WERI-Rb-1 (cell line): ENCODE measurements around the gene KBTBD13.

Source experiments
- DNase-seq: peaks from one replicate; pipeline ENCODE4 v3.0.0-alpha.2; 2020
- H3K27ac ChIP-seq: fragments of 250-450 bp; sonication (Bioruptor Pico); 2 replicates; pipeline ENCODE4 v1.5.1; 2020; ENCODE audit warnings: mild to moderate bottlenecking, moderate library complexity
- H3K27me3 ChIP-seq: fragments of 250-450 bp; sonication (Bioruptor Pico); 2 replicates; pipeline ENCODE4 v1.5.1; 2021; ENCODE audit warnings: mild to moderate bottlenecking, low read depth, moderate library complexity; ENCODE audit not compliant: insufficient read depth, severe bottlenecking
- H3K36me3 ChIP-seq: fragments of 250-450 bp; sonication (Bioruptor Pico); 2 replicates; pipeline ENCODE4 v1.5.1; 2020; ENCODE audit warnings: mild to moderate bottlenecking, moderate library complexity
- H3K4me3 ChIP-seq: 2 replicates; pipeline ENCODE4 v1.5.1; 2011; ENCODE audit warnings: low read depth, mild to moderate bottlenecking, control low read depth, low read length
- H3K9me3 ChIP-seq: fragments of 250-450 bp; sonication (Bioruptor Pico); 2 replicates; pipeline ENCODE4 v1.5.1; 2021; ENCODE audit warnings: mild to moderate bottlenecking, moderate library complexity; ENCODE audit not compliant: severe bottlenecking
- TF ChIP-seq, protein P1 (sequence below): IDR thresholded peaks from 2 replicates; pipeline ENCODE4 v1.5.1; 2011; ENCODE audit warnings: low read depth, mild to moderate bottlenecking, control low read depth, inconsistent platforms, low read length

Gene KBTBD13

GRCh38 chr15:65062726-65063125 is 13.8 kb upstream of the KBTBD13 start:
- Histone ChIP-seq H3K27me3 (no peaks in the 10 kb centered on the region), H3K27ac (no peak overlapping the region), H3K9me3 (no peaks in the 10 kb centered on the region), H3K4me3 (no peak overlapping the region), H3K36me3 (no peaks in the 10 kb centered on the region)
- TF ChIP-seq, protein P1, sequence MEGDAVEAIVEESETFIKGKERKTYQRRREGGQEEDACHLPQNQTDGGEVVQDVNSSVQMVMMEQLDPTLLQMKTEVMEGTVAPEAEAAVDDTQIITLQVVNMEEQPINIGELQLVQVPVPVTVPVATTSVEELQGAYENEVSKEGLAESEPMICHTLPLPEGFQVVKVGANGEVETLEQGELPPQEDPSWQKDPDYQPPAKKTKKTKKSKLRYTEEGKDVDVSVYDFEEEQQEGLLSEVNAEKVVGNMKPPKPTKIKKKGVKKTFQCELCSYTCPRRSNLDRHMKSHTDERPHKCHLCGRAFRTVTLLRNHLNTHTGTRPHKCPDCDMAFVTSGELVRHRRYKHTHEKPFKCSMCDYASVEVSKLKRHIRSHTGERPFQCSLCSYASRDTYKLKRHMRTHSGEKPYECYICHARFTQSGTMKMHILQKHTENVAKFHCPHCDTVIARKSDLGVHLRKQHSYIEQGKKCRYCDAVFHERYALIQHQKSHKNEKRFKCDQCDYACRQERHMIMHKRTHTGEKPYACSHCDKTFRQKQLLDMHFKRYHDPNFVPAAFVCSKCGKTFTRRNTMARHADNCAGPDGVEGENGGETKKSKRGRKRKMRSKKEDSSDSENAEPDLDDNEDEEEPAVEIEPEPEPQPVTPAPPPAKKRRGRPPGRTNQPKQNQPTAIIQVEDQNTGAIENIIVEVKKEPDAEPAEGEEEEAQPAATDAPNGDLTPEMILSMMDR = no peak
- no peak for DNase-seq

- Histone ChIP-seq H3K36me3 (no peaks in the 10 kb centered on the region), H3K4me3 (no peak overlapping the region), H3K9me3 (no peaks in the 10 kb centered on the region), H3K27me3 (no peaks in the 10 kb centered on the region), H3K27ac (no peak overlapping the region)
- no peak for DNase-seq
- TF ChIP-seq, protein P1 = no peak
Observed at GRCh38 chr15:65066001-65066634, 10.4 kb upstream of the KBTBD13 start.

- Histone ChIP-seq H3K27ac (no peak overlapping the region), H3K27me3 (no peaks in the 10 kb centered on the region), H3K36me3 (no peaks in the 10 kb centered on the region), H3K9me3 (no peaks in the 10 kb centered on the region), H3K4me3 (no peak overlapping the region)
- DNase-seq = no peak
- TF ChIP-seq, protein P1 = no peak
Observed at GRCh38 chr15:65066635-65067316, 9.8 kb upstream of the KBTBD13 start.

- H3K36me3 ChIP-seq = no peaks in the 10 kb centered on the region
- no peak overlapping the region for H3K27ac ChIP-seq
- no peak overlapping the region for H3K4me3 ChIP-seq
- TF ChIP-seq, protein P1 = no peak
- H3K27me3 ChIP-seq = no peaks in the 10 kb centered on the region
- no peaks in the 10 kb centered on the region for H3K9me3 ChIP-seq
- DNase-seq = no peak
Observed at GRCh38 chr15:65067317-65067644, 9.3 kb upstream of the KBTBD13 start.

- TF ChIP-seq, protein P1 = no peak
- Histone ChIP-seq H3K9me3 (no peaks in the 10 kb centered on the region), H3K4me3 (no peak within 1 kb of the TSS), H3K36me3 (no peaks in the 10 kb centered on the region), H3K27me3 (no peaks in the 10 kb centered on the region), H3K27ac (no peak within 1 kb of the TSS)
- no peak for DNase-seq
Observed at GRCh38 chr15:65067645-65068402, 8.7 kb upstream of the KBTBD13 start, which contains the start of gene RASL12. Gene RASL12, minus strand, starts transcription at chr15:65067991. Its CDS starts 156 bp downstream, at chr15:65067835.
